Superior temporal gyrus (tissue), 1 donor: ENCODE measurements around the gene MLEC.
"Not testable (repeated sequence)": the region's sequence is repeated elsewhere in the genome, so short reads cannot be mapped to it uniquely, and the experiment has no call there.

Source experiments
- DNase-seq: peaks from one replicate; pipeline ENCODE4 v3.0.0-alpha.2; 2016; ENCODE audit errors: extremely low spot score

The MLEC gene

DNA sequence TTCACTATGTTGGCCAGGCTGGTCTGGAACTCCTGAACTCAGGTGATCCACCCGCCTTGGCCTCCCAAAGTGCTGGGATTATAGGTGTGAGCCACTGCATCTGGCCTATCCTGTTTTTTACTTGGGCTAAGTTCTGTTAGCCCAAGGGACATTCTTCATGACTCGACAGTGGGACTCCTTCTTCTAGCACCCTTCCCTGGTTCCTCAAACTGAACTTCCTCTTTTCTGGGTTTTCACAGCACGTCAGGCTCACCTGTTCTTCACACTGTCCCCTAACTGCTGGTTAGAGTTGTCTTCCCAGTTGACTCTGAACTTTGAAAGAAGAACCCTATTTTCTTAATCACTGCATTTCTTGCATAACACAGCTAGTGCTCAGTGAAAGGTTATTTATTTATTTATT lies 24.1 kb upstream of the MLEC start:
- no peak for DNase-seq

DNA sequence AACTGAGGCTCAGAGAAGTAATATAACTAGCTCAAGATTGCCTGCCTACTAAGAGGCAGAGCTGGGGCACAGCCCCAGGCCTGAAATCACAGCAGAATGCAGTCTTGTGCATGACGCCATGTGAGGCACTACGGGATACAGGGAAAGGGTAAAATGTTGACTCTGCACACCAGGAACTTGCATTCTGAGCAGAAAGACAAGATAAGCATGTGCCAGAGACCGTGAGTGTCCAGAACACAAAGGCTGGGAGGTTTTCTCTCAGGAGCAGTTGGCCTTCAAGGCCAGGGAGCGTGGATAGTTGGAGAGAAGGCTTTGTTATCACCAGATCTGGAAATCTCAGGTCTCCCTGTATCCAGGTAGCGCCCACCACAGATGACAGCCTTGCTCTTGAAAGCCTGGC lies 23.2 kb upstream of the MLEC start:
- DNase-seq = no peak

DNA sequence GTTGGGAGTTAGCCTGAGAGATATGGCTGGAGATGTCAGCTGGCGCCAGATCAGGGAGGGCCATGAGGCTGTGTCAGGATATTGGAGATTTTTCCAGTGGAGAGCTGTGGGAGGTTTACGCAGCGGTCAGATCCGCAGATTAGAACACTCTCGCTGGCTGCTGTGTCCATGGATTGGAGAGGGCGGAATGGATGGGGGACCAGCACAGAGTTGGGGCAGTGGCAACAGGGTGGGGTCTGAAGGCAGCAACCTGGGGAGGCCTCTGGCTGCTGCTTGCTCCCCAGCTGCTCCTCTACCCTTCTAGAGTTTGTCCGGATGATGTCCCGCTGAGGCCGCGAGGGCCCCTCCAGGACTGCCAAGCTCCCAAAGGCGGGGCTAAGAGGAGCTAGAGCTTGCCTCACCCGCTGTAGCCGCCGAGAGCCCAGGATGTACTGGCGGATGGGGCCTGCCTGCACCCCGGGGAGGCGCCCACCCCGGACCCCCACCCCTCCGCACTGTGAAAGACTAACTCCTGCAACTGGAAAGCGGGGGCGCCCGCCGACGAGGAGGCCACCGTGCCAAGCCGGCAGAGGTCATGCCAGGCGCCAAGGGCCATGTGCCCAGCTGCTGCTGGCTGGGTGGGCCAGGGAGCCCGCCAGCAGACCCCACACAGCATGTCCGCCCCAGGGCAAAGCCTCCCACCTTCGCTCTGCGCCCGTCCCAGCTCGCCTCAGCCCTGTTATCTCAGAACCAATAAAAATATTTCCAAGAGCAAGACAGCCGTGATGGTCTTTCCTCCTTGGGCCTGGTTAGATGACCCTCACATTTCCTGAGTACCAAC lies 20.2 kb upstream of the MLEC start:
- no peak for DNase-seq

DNA sequence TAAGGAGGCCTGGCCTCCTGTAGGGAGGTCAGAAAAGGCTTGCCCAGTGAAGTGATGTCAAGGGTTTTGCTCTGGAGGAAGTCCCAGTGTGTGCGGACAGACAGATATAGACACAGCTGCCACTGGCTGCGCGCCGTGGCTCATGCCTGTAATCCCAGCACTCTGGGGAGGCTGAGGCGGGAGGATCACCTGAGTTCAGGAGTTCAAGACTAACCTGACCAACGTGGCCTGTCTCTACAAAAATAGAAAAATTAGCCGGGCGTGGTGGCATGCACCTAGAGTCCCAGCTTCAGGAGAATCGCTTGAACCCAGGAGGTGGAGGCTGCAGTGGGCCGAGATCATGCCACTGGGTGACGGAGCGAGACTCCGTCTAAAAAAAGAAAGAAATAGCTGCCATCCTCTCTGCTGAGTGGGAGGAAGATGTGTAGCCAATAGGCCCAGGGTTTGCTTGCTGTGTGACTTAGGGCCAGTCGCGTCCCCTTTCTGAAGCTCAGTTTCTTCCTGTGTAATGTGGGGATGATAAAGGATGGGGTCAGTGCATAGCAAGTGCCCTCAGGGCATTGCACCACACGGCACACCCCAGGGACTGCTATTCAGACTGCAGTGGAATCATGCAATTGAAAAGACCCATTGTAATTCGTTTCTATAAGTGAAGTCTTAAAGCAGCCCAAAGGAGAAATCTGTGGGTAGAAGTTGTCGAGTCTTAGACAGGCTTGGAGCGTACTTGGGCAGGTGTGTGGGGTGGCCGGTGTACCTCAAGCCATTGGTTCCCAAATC lies 18.7 kb upstream of the MLEC start:
- DNase-seq = no peak

DNA sequence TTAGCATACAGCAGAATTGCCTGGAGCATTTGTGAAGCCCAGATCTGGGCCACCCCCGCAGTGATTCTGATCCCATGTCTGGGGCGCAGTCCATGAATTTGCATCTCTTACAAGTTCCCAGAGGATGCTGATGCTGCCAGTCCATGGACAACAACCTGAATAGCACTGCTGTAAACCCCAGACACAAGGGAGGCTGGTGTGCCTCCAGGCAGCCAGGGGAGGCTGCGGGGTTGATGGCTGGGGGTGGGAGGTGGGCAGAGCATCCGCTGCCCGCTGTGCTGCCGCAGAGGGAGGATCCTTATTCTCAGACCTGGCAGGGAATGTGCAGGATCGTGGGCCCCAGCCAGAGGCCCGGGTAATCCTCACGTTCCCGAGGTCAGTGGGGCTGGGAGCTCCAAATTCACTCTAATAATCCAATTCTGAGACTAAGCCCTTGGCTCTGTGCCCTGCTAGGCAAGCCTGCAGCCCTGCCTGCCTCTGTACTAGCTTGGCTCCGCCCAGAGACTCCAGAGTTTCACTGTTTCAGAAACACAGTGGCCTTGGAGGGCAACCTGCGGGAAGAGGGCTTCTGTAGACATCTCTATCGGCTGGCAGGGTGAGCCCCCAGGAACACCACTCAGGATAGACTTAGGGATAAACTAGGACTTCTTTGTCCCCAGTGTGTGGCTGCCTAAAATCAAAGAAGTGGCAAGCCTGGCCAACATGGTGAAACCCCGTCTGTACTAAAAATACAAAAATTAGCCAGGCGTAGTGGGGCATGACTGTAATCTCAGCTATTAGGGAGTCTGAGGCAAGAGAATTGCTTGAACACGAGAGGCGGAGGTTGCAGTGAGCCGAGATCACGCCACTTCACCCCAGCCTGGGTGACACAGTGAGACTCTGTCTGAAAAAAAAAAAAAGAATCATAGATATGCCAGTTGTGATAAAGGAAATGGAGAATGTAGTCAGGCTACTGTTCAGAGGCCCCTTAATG lies 17.8 kb upstream of the MLEC start:
- no peak for DNase-seq

DNA sequence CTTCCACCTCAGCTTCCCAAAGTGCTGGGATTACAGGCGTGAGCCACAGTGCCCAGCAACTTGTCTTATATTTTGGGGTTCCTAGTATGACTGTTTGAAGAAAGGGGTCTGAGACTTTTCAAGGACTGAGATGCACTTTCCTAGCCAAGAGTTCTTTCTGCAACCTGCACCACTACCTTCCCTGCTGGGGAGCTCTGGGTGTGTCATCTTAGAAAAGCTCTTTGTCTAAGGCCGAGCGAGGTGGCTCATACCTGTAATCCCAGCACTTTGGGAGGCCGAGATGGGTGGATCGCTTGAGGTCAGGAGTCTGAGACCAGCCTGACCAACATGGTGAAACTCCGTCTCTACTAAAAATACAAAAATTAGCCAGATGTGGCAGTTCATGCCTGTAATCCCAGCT lies 16.7 kb upstream of the MLEC start:
- not testable (repeated sequence) for DNase-seq

DNA sequence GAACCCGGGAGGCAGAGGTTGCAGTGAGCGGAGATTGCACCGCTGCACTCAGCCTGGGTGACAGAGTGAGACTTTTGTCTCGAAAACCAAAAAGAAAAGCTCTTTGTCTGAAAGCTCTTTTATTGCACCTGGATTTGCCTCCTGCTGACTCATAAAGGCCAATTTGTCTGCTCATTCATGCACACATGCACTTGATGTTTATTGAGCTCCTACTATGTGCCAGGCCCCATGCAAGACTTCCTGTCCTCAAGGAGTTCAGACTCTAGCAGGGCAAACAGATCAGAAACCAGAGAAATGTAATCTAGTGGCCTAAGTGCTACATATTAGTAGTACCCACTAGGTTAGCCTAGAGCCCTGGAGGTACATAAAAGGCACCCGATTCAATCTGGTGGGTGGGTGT lies 16.3 kb upstream of the MLEC start:
- DNase-seq = no peak

DNA sequence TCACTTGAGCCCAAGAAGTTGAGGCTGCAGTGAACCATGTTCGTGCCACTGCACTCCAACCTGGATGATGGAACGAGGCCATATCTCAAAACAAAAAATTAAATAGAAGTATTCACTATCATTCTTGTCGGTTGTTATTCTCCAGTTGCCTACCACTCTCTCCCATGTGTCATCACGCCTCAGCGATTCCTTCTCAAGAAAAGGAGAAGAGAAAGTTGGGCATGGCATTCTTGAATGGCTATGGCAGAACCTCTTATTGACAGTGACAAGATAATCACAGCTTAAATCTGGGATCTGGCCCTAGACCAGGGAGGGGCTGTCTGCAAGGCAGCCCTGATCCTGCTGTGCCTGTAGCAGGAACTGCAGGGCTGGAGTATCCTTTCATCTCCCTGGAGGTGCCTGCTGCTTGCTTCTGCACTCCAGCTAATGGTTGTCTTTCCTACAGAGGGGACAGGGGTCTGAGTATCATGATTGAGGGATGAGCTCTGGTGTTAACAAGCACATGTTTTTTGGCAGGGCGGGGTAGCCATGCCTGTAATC lies 12.8 kb upstream of the MLEC start:
- no peak for DNase-seq

DNA sequence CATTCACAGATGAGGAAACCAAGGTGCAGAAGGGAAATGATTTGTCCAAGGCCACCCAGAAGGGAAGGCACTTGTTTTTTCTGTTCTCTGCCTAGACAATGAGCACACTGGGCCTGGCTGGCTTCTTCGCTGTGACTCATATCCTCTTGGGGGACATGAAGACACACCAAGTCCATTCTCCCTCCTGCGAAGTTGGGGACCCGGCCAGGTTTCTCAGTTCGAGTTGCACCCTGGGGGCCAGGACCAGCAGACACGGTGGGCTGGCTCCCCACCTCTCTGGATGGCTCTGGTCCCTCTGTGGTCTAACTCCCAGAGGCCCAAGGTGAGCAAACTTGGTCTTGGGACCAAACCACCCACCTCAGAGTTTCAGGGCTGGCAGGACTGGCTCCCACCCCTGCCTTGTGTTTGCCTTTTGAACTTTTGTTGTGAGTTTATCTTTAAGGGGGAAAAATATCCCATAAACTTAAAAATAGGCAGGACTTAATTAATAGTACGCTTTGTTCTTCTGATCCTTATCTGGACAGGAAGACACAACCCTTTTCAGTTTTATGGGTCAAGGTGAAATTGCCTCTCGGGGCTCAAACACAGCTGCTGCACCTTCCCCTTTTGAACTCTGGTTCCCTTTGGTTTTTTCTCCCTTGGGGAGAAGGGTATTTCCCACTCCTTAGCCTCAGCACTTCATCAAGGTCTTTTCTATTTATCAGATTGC lies 9.0 kb upstream of the MLEC start:
- DNase-seq = no peak

DNA sequence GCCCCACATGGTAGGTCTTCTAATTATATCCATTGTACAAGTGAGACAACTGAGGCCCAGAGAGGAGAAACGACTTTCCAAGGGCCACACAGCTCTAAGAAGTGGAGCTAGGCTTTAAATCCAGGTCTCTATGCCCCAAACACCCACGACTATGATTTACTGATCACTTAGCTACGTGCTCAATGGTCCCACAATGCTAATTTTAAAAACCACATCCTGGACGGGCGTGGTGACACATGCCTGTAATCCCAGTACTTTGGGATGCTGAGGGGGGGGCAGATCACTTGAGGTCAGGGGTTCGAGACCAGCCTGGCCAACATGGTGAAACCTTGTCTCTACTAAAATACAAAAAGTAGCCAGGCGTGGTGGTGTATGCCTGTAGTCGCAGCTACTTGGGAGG lies 8.4 kb upstream of the MLEC start:
- DNase-seq = no peak

DNA sequence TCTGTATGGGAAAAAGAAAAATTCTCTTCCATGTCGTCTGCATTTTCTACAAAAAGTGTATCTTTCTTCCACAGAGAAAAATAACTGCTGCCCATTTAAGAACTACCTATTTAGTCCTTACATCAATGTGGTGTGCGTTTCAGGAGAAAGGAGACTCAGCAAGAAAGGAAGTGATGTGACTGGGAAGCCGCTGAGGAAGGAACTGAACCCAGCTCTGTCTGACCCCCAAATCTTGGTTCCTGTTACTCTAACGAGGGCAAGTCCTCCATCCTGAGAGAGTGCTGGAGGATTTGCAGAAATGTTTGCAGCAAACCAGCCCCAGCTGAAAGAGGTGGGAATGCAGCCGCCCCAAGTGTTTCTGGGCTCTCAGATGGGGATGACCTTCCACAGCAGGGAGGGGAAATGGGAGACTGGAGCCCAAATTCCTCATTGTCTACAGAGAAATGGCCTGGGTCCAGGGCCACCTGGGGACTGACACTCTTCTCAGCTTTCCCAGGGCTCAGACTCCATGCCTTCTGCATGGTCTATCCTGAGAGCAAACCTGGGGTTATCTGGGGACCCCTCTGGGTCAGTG lies 6.7 kb upstream of the MLEC start:
- DNase-seq = no peak

DNA sequence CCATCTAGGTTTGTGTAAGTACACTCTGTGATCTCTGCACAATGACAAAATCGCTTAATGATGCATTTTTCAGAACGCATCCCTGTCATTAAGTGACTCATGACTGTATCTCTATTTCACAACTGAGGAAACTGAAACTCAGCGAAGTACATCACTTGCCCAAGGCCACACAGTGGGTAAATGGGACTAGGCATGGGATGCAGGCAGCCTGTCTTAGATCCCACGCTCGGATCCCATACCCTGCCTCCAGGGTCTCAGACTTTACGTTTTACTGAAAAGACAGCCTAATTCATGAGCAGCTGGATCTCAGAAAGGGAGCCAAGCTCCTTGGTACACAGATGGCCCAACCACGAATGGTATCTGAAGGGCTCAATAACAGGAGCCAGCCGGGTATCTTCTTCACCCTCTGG lies 2.4 kb upstream of the MLEC start:
- DNase-seq = no peak

DNA sequence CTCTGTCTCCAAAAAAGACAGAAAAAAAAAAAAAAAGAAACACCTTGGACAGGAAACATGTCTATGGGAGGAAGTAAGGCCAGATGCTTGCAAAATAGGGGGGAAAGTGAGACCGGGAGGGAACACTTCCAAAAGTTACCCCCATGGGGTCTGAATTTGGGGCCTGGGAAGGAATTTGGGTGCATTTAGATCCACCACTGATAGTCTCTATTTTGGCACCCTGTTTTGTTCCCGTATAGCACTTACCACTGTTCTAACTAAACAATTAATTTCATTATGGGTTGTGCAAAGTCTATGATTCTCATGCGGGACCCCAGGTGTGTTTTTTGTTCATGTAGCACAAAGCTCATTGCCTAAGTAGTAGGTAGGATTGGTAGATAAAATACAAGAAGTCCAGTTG lies 1.4 kb upstream of the MLEC start:
- no peak for DNase-seq

DNA sequence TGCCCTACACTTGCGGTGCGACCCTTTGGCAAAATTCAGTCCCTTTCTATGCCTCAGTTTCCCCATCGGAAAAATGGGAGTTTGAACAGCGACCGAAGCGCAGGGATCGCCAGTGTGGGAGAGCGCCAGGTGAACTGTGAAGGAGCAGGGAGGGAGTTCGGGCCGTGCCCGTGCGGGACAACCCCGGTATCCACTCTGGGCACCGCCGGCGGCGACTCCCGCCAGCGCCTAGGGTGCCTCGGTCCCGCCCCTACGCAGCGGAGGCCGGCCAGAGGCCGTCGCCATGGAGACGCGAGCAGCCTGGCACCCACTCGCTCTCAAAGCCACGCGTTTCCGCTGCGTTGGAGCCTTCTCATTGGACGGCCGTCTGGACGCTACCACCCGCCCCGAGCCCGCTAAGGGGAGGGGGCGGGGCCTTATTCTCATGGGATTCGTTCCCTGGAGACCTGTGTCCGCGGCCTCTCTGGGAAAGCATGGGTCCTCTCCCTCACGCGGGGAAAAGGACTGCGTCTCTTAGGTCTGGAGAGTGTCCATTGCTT lies 729 bp upstream of the MLEC start:
- DNase-seq = peak; percentile 99

DNA sequence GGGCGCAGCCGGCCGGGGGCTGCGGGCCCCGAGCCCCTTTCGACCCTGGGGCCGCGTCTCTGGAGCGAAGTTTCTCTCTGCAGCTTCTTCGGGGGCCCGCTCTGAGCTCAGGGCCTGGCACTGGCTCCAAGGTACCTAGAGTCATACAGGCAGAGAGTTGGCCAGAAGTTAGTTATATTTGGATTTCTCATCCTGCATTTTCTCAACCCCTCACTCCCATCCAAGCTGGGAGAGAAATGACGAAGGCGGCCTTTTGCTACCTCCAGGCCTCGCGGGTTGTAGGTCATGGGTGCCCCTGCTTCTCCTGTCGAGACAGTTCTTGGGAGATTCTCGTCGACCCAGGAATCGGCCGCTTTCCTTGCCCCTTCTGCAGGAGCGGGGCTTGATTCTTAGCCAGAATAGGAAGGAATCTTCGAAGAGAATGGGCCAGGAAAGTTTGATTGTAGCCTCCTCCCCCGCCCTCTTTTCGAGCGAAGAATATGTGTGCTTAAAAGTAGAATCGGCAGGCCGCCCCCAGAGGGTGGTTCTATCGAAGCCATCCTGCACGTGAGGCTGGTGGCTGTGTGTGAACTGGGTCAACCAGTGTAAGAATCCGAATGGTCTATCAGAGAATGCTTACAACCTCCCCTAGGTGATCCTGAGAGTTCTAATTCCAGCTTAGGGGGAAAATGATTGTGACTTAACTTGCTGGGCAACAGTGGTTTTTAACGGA lies 785 bp downstream of the MLEC start:
- no peak for DNase-seq

DNA sequence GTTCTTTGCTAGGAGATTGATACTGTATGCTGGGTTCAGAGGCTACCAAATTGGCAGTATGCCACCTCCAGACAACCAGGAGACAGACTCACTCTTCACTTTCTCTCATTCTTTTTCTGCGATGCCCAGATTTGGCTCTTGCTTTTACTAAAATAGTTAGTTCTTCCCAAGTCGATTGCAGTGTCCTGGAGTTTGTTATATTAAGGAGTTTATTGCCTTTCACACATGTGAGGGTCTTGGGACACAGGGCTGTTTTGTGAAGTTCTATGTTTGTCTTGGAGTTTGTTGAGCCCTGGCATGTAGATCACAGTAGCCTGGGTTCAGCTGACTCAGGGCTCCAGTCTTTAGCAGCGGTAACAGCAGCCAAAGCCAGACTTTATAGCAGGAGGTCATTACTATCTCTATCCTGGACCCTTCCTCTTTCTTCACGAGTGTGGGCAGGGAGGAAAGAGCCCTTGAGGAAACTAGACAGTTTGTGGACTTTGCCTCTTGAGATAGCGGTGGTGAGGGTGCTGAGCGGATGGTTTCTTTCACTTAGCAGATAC lies 1.6 kb downstream of the MLEC start:
- no peak for DNase-seq

DNA sequence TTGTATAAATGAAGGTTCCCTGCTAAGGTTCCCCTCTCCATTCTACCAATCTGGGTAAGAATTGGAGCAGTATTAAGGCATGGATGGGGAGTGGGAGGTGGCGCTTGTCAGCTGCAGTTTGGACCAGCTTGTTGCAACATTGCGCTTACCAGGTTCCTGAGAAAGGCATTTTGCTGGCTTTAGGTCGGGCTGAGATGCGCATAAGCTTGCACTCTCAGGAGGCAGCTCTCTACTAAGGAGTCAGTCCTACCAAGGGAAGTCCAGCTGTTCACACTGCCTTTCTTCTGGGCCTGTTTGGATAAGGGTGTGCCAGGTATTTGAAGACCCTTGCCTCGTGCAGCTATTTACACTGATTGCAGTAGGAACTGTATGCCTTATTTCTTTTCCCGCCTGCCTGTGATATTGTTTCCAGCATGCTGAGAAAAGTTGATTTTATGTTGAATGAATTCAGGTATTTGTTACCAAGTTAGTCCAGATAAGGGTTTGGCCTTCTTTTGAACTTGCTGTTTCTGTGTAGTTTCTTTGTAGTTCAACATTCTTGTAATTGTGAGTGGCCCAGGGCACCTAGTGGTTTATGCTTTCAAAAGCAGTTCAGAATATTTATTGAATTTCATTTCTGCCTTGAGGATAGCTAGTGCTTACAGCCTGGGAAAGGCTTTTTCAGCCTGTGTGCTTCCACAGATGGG lies 2.6 kb downstream of the MLEC start:
- DNase-seq = no peak

DNA sequence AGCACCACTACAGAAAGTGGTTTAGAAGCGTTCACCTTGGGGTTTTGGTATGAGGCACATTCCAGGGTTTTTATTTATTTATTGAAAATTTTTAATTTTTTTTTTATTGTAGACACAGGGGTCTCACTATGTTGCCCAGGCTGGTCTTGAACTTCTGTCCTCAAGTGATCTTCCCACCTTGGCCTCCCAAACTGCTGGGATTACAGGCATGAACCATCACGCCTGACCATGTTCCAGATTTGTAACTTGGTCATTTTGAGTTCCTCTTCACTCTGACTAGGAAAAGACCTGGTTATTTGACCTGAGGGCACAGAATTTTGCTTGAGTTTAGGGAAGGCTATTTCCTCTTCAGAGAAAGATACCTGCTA lies 3.1 kb downstream of the MLEC start:
- DNase-seq = no peak

DNA sequence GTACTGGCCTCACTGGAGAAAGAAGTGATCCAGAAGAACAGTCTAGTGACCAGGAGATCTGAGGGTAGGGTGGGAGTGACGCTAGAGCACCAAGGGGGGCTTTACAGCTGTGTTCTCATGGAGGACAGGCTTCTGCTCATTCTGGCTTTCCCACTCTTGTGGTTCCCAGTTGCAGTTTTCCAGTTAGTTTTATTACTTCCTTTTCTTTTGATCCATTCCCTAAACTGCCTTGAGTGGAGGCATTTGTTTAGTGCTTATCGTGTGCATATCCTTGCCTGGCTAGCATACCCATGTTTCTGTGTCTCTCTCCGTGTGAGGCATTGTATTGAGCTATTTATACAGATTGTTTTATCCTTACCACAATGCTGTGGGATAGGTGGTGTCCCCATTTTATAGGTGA lies 4.0 kb downstream of the MLEC start:
- DNase-seq = no peak
